Activated CD4-positive, alpha-beta T cell treated with anti-CD3 and anti-CD28 coated beads for 48 hours (primary cell): ENCODE results near the gene LRRC17.
"Not testable (repeated sequence)": the region's sequence is repeated elsewhere in the genome, so short reads cannot be mapped to it uniquely, and the experiment has no call there.

ENCODE experiments used
- DNase-seq: peaks from one replicate; pipeline ENCODE4 v3.0.0-alpha.2; 2020

LRRC17 gene

DNA sequence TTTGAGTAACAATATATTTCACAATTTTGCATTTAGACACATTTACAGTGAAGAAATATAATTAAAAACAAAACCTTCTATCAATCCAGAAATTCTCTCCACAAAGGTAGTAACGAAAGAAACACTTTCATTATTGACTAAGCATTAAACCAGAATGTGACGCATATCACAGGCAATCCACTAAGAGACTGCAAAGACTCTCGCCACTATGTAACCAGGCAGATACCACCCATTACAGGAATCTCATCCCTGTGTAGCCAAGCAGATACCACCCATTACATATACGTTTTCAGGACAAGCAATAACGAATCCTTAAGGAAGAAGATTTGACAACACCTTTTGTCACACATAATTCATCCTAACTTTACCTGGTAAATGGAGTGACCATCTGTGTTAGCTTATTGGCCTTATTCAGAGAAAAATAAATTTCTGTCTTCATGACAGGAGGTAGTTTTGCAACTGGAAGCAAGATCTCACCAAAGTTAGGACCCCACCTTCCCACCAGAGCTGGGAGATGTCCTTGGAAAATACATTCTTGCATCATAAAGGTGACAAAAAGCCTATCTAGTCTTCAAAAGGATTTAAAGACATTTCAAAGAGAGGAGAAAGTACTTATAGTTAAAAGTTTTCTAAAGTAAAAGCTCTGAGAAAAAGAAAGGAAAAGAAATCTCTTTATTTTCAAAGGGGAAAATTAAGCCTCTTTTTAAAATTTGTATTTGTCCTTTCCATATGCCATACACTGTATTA, 30.8 kb downstream of the LRRC17 start:
- no peak for DNase-seq

DNA sequence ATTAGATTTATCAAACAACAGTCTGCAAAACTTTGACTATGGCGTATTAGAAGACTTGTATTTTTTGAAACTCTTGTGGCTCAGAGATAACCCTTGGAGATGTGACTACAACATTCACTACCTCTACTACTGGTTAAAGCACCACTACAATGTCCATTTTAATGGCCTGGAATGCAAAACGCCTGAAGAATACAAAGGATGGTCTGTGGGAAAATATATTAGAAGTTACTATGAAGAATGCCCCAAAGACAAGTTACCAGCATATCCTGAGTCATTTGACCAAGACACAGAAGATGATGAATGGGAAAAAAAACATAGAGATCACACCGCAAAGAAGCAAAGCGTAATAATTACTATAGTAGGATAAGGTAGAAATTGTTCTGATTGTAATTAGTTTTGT, 31.4 kb downstream of the LRRC17 start:
- DNase-seq: no peak

DNA sequence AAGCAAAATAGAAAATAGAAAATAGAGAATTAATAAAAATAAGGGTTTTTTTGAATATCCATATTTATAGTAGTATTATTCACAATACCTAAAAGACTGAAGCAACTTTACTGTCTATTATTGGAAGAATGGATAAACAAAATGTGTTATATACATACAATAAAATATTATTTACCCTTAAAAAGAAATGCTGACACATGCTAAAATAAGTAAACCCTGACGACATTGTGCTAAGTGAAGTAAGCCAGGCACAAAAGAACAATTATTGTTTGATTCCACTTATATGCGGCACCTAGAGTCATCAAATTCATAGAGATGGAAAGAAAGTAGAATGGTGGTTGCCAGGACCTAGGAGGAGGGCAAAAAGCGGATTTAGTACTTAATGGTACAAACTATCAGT, 39.0 kb downstream of the LRRC17 start:
- DNase-seq: no peak

DNA sequence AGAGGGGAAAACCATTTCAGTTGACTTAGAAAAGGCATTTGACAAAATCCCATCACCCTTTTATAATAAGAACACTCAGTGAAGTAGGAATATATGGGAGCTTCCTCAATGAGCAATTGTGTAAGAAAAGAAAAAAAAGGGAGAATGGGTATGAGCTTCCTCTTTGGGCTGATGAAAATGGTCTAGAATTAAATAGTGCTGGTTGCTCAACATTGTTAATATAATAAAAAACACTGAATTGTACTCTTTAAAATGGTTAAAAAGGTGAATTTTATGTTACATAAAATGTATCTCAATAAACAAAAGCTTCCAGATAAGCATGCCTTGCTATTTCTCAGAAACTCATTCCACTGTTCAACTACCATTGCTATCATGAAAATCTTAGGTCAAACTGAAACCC, 40.6 kb downstream of the LRRC17 start:
- no peak for DNase-seq

DNA sequence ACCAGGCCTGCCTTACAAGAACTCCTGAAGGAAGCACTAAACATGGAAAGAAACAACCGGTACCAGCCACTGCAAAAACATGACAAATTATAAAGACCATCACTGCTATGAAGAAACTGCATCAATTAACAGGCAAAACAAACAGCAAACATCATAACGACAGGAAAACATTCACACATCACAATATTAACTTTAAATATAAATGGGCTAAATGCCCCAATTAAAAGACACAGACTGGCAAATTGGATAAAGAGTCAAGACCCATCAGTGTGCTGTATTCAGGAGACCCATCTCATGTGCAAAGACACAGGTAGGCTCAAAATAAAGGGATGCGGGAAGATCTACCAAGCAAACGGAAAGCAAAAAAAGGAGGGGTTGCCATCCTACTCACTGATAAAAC, 41.6 kb downstream of the LRRC17 start:
- DNase-seq: not testable (repeated sequence)

DNA sequence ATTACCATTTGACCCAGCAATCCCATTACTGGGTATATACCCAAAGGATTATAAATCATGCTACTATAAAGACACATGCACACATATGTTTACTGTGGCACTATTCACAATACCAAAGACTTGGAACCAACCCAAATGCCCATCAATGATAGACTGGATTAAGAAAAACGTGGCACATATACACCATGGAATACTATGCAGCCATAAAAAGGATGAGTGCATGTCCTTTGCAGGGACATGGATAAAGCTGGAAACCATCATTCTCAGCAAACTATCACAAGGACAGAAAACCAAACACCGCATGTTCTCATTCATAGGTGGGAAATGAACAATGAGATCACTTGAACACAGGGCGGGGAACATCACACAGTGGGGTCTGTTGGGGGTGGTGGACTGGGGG, 45.2 kb downstream of the LRRC17 start:
- not testable (repeated sequence) for DNase-seq

DNA sequence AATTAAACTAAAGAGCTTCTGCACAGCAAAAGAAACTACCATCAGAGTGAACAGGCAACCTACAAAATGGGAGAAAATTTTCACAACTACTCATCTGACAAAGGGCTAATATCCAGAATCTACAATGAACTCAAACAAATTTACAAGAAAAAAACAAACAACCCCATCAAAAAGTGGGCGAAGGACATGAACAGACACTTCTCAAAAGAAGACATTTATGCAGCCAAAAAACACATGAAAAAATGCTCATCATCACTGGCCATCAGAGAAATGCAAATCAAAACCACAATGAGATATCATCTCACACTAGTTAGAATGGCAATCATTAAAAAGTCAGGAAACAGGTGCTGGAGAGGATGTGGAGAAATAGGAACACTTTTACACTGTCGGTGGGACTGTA, 49.2 kb downstream of the LRRC17 start:
- not testable (repeated sequence) for DNase-seq

DNA sequence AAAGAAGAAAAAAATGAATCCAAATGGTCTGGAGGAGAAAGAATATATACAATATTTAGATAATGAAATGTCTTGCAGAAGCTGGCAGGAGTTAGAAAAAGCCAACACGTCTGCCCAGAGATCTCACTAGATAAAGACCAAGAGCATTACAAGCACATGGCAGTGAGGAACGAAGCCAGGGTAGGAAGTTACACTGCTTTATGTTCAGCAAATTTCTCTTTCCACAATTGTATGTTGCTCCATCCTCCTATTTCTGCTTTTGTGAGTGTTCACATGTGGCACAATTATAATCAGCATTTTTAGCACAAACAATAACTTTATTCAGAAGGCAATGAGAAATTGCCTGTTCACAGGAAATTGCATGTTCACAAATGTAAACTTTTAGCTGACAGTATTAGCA, 53.7 kb downstream of the LRRC17 start:
- no peak for DNase-seq

DNA sequence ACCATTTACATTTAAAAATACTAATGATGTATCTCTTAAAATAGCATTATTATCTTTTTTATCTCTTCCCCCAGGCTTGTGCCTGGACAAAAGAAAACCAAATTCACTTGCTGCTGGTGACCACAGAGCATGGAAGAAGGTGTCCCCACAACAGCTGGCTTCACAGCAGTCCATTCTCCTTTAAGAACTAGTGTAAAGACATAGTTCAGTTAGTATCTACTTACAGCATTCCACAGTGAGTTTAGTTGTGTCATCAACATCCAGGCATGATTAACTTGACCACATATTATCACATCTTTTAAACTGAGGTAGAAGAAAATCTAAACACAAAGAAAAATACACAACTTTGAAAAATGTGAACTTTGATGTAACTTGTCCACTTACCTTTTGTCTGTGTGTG, 55.0 kb downstream of the LRRC17 start:
- no peak for DNase-seq

DNA sequence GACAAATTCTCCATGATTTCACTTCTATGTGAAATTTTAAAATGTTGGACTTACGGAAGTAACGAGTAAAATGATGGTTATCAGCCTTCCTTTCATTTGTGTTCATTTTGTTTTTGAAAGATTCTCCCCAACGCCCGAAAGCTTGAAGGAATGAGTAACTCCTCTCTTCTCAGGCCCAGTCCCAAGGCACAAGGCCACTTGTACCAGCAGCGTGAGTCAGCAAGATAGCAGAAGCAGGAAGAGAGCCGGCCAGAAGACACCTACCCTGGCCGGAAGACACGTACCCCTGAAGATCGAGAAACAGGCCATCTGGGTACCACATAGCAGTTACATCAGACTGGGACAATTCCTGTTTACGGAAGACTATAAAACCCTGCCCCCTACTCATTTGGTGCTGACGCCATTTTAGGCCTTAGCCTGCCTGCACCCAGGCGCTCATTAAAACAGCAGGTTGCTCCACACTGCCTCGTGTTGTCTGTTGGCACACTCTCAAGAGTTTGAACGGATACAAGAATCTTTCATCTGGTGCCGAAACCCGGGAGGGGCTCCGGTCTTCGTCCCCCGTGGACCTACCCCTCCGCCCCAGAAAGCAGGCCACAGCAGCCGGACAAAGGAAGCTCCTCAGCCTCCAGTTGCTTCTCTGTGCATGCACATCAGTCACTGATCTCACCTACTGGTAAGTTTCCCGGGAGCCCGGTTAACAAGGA, 60.4 kb downstream of the LRRC17 start:
- no peak for DNase-seq

DNA sequence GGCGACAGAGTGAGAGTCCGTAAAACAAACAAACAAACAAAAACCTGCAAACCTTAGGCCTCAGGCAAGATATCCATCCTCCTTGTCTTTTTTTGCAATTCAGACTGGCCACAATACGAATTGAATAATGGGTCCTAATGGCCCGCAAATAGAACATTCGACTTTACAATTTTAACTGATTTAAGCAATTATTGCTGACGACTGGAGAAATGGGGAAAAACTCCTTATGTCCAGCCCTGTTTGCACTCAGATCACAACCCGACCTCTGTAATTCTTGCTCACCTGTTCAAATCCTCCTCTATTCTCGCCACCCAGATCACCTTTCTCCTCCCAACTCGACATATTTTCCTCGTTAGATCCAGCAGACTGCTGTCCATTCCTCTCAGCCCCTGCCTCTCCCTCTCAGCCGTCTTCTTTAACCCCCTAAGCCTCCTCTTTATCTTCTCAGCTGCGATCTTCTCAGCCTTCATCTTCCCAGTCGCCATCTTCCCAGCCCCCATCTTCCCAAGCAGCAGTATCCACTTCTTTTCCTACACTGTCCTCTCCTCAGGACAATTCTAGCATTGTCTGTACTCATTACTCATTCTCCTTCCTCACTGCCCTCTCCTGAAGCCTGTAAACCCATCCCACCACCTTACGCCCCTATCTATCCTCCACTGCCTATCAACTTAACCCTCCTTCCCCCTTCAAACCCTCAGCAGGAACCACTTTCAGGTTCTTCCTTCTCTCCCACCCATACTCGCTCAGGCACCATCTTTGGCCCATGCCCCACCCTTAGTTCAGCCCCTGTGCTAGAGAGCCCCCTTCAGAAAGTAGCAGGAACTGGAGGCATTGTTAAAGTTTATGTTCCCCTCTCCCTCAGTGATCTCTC, 61.8 kb downstream of the LRRC17 start:
- no peak for DNase-seq

DNA sequence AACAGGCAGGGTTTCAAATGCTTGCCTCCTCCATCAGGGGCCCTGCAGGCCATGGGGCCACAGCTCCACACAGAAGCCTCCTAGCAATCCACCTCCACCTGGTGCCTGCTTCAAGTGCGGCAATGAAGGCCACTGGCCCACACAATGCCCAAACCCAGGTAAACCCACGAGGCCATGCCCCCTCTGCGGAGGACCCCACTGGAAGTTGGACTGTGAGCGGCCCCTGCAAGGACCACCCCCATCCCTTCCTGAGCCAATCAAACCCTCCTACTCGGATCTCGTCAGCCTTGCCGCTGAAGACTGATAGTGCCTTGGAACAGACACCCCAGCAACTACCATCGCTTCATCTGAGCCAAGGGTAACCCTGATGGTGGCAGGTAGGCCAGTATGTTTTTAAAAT, 63.1 kb downstream of the LRRC17 start:
- DNase-seq: no peak

DNA sequence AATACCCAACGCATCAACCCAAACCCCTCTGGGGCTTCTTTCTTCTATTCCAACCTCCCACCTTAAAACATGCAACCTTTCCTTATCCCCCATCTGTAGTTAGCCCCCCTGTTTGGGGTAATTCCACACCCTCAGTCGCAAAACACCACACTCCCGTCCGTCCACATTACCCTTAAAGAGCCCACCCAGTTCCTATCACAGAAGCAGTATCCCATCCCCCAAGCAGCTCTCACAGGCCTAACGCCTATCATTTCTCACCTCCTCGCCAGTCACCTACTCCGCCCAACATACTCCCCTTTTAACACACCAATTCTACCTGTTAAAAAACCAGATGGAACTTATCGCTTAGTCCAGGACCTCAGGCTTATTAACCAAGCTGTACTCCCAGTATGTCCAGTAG, 63.7 kb downstream of the LRRC17 start:
- no peak for DNase-seq

DNA sequence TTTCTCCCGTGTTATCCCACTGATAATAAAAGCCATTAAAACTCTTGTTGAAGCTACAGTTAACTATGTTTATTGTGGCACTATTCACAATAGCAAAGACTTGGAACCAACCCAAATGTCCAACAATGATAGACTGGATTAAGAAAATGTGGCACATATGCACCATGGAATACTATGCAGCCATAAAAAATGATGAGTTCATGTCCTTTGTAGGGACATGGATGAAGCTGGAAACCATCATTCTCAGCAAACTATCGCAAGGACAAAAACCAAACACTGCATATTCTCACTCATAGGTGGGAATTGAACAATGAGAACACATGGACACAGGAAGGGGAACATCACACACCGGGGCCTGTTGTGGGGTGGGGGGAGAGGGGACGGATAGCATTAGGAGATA, 64.8 kb downstream of the LRRC17 start:
- DNase-seq: not testable (repeated sequence)

DNA sequence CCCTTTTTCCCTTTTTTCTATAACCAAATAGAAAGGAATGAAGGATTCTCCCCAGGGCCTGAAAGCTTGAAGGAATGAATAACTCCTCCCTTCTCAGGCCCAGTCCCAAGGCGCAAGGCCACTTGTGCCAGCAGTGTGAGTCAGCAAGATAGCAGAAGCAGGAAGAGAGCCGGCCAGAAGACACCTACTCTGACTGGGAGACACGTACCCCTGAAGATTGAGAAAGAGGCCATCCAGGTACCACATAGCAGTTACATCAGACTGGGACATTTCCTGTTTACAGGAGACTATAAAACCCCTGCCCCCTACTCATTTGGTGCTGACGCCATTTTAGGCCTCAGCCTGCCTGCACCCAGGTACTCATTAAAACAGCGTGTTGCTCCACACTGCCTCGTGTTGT, 65.5 kb downstream of the LRRC17 start:
- no peak for DNase-seq

DNA sequence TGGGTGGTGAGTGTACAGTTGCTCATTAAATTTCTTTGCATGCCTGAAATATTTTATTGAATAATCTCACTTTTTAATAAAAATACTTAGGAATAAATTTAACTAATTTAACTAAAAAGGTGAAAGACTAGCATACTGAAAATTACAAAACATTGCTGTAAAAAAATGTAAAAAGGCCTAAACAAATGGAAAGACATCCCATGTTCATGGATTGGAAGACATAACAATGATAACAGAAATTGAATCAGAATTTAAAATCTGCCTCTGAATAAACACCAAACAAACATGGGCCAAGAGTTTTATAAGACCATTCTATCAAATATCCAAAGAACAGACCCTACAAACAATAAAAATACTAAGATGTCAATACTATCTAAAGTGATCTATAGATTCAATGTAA, 66.9 kb downstream of the LRRC17 start:
- DNase-seq: no peak

DNA sequence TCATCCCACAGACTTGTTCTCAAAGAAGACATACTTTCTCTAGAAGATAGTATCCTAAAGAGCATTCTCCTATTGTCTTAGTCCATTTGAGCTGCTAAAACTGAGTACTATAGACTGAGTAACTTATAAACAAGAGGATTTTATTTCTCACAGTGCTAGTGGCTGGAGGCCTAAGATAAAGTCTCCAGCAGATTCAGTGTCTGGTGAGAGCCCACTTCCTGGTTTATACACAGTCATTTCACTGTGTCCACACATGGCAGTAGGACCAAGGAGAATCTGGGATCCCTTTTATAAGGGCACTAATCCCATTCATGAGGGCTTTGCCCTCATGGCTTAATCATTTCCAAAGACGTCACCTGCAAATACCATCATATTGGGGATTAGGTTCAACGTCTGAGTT, 68.7 kb downstream of the LRRC17 start:
- DNase-seq: no peak

DNA sequence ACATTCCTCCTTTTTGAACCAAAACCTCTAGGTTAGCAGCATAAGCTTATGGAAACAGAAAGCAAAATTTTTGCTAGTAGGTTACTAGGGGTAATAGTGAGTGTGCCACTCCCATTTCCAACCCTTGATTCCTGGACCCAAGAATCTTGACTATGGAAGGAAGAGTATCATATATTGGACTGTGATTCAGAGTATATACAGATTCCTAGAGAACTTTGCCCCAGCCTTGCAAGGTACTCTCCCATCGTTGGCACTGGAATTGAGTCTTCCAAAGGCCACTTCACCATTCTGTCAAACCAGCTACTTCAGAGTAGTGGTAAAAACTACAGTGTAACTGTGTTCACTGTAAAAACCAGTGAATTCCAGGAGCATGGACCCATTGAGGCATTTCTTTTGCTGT, 69.4 kb downstream of the LRRC17 start:
- DNase-seq: no peak

DNA sequence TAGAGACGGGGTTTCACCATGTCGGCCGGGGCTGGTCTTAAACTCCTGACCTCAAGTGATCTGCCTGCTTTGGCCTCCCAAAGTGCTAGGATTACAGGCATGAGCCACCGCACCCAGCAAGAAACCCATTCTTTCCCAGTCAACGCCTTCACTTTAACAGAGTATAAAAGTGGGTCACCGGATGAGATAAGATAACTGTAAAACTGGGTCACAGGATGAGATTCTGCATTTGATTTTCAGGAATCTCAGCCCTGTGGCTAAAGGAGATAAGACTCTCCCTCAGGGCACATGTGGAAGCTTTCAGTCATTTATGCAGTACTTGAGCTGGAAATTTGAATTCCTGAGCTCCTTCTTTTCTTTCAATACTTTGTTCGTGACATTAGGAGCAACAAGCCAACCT, 70.8 kb downstream of the LRRC17 start:
- no peak for DNase-seq

DNA sequence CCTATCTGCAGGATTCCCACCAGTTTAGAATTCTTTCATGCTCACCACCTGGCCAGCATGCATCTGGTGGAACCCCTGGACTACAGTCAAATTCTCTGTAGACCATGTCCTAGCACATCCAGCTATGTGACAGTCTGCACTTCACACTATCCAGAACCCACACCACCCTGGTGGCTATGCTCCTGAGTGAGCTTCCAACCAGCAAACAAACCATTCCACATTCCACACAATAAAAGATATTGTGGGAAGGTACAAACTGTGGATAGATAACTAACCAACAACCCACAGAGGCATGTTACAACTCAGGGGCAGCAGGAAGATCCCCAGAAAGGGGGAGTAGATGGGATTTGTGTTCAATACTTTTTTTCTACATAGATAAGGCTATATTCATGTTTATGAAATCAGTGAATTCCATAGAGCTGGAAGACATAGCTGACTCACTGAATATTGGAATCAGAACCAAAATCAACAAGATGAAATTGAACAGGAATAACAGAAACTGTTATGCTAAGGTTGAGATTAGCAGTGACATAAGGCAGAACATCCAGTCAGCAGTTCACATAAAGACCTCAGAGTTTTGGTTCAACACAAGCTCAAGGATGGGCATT, 72.5 kb downstream of the LRRC17 start:
- no peak for DNase-seq

DNA sequence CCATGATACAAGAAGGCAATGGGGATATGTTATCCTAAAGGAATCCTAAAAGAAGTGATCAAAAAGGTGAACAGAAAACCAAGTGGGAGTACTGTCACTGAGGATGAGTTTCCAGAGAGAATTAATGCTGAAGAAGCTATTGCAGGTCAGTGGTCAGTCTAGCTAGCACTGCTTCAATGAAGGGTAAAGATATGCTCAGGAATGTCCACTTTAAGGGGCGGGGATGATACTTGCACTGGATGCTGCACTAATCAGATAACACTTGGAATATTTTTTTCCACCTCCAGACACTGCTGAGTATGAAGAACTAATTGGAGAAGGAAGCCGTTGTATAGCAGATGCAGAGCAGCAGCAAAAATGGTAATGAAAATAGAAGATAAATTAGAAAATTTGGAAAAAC, 75.3 kb downstream of the LRRC17 start:
- DNase-seq: no peak

DNA sequence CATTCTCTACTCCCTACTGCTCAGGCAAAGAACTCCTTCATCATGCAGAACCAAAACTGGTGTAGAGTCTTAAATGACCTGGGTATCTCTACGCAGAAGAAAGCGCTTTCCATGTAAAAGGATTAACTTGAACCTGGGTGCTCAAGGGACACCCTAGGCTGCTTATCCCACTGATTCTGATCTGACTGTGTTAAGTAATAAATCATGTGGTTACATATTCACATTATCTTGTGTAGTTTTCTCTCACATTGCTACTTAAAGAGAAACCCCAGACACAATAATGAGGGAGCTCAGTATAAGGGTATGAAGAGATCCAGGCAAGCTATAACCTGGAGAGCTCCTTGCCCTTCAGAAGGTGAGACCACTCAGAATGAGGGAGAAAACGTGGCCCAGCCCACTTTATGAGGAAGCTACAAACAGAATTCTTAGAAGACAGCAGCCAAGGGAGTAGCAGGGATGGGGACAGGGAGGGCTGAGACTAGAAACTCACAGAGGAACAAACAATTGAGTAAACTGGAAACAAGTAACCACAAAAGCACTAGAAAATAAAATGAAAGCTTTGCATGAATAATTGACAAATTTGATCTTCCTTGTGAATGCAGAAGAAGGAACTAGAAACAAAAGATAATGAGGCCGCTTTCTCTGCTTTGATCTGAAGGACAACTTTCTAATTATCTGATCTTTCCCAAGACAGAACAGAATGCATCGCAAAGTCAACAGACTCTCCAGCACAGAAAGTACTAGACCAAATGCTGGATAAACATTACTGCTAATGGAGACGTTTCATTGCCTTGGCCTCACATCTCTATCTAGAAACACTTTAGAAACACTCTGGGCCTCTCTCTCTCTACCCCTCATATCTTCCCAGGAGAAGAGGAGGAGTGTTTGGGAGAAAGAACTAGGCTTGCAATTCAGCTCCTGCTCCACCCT, 76.1 kb downstream of the LRRC17 start:
- DNase-seq: no peak
